HepG2 (cell line): ENCODE results near the gene HSFX1. TPM values are rescaled to one million over a fixed set of nuclear protein-coding genes. Genes with fewer than 3 reads are reported as not detected.
"Not testable (repeated sequence)": the region's sequence is repeated elsewhere in the genome, so short reads cannot be mapped to it uniquely, and the experiment has no call there.

ENCODE experiments used
- ATAC-seq: fragments of 200-7000 bp; cut with Tn5 transposase; 3 replicates; pipeline ENCODE4 v1.9.1; 2020; ENCODE audit warnings: mild to moderate bottlenecking, moderate library complexity
- BruUV-seq: library from RNA; stranded (reverse); fragments of 400-500 nt; replicated peaks from 2 replicates; lab custom pipeline; 2021; lab: Mats Ljungman, UMichigan
- CTCF ChIA-PET: fragments of 300-600 bp; formaldehyde crosslinking; extraction: SDS; loops from one replicate; lab custom pipeline; 2021; ENCODE audit warnings: low total read pairs, inconsistent platforms, low intra/inter-chr PET ratio; lab: Yijun Ruan, JAX
- POLR2A ChIA-PET: fragments of 350-600 bp; sonication (Branson Sonifier 250); formaldehyde crosslinking; loops from one replicate; lab custom pipeline; 2020; ENCODE audit warnings: antibody characterized with exemption, inconsistent platforms; lab: Yijun Ruan, JAX
- DNase-seq: peaks from one replicate; pipeline ENCODE4 v3.0.0-alpha.2; 2015; ENCODE audit warnings: low spot score
- FAIRE-seq: peaks from 3 replicates; lab custom pipeline; 2011; peaks lifted over from hg19 to GRCh38; lab: Jason Lieb, UNC
- H2AFZ ChIP-seq: one replicate; pipeline ENCODE4 v1.6.1; 2011; ENCODE audit warnings: low read length, inconsistent platforms
- H3K27ac ChIP-seq: fragments of 300-600 bp; 3 replicates; pipeline ENCODE4 v1.8.0; 2011; ENCODE audit warnings: mixed run types, mild to moderate bottlenecking, mixed read lengths, low read length, inconsistent platforms; ENCODE audit not compliant: insufficient read depth; ENCODE audit errors: extremely low read length
- H3K27me3 ChIP-seq, 2 experiments: fragments of 200-600 bp in 1 of 2; 2 replicates in 1 of 2; 3 replicates in 1 of 2; pipeline versions ENCODE4 v1.6.0 to v1.8.0; 2011; ENCODE audit warnings: low read length in 2 of 2, mild to moderate bottlenecking in 2 of 2, moderate library complexity in 2 of 2, inconsistent platforms in 1 of 2; ENCODE audit not compliant: insufficient read depth in 2 of 2, control insufficient read depth in 1 of 2
- H3K36me3 ChIP-seq, 2 experiments: fragments of 200-600 bp in 1 of 2; replicated peaks in 1 of 2; 2 replicates in 1 of 2; 3 replicates in 1 of 2; pipeline versions ENCODE4 v1.5.1 to v1.8.0; 2011; ENCODE audit warnings: low read length in 2 of 2, inconsistent platforms in 1 of 2; ENCODE audit not compliant: insufficient read depth in 2 of 2, control insufficient read depth in 1 of 2
- H3K4me1 ChIP-seq: 2 replicates; pipeline ENCODE4 v1.5.1; 2012; ENCODE audit warnings: low read length, inconsistent platforms; ENCODE audit not compliant: insufficient read depth
- H3K4me2 ChIP-seq: 2 replicates; pipeline ENCODE4 v1.6.0; 2011; ENCODE audit warnings: low read depth, low read length, inconsistent platforms
- H3K4me3 ChIP-seq, 3 experiments: fragments of 200-600 bp in 1 of 3; sonication (generic), shearing (Covaris generic) in 1 of 3; replicated peaks in 1 of 3; 2 replicates each; pipeline ENCODE4 v1.5.1; 2011 to 2016; ENCODE audit warnings: low read length in 3 of 3, inconsistent platforms in 2 of 3, low read depth in 2 of 3, mild to moderate bottlenecking in 2 of 3, control low read depth in 1 of 3, mixed read lengths in 1 of 3; ENCODE audit not compliant: insufficient read depth in 1 of 3
- H3K79me2 ChIP-seq: one replicate; pipeline ENCODE4 v1.6.1; 2011; ENCODE audit warnings: low read length, inconsistent platforms; ENCODE audit not compliant: insufficient read depth
- H3K9ac ChIP-seq: 2 replicates; pipeline ENCODE4 v1.6.0; 2011; ENCODE audit warnings: mild to moderate bottlenecking, low read depth, low read length, inconsistent platforms; ENCODE audit not compliant: insufficient read depth
- H3K9me3 ChIP-seq: 2 replicates; pipeline ENCODE4 v1.5.1; 2012; ENCODE audit warnings: mild to moderate bottlenecking, low read length
- H4K20me1 ChIP-seq: 2 replicates; pipeline ENCODE4 v1.6.0; 2011; ENCODE audit warnings: inconsistent platforms, mild to moderate bottlenecking, low read length, moderate library complexity; ENCODE audit not compliant: insufficient read depth
- HMG20A ChIP-seq: IDR thresholded peaks from 2 replicates; pipeline ENCODE4 v1.6.1; 2016; ENCODE audit warnings: borderline replicate concordance
- RXRB ChIP-seq: IDR thresholded peaks from 2 replicates; pipeline ENCODE4 v1.6.1; 2016; ENCODE audit warnings: borderline replicate concordance, missing genetic modification reagents, missing compliant biosample characterization
- TSC22D2 ChIP-seq: sonication (generic); formaldehyde crosslinking; IDR thresholded peaks from 2 replicates; pipeline ENCODE4 v1.5.1; 2020; ENCODE audit warnings: missing genetic modification reagents, mild to moderate bottlenecking, borderline replicate concordance
- ZNF18 ChIP-seq: sonication (generic); formaldehyde crosslinking; IDR thresholded peaks from 2 replicates; pipeline ENCODE4 v1.8.0; 2022; ENCODE audit warnings: mild to moderate bottlenecking, missing genetic modification reagents; ENCODE audit not compliant: insufficient replicate concordance
- ZNF432 ChIP-seq: sonication (generic); formaldehyde crosslinking; IDR thresholded peaks from 2 replicates; pipeline ENCODE4 v1.5.0; 2020; ENCODE audit warnings: missing genetic modification reagents, mild to moderate bottlenecking, borderline replicate concordance
- ZNF512B ChIP-seq: sonication (generic); formaldehyde crosslinking; IDR thresholded peaks from 2 replicates; pipeline ENCODE4 v1.5.1; 2020; ENCODE audit warnings: missing genetic modification reagents, mild to moderate bottlenecking, borderline replicate concordance
- ZNF556 ChIP-seq: sonication (generic); formaldehyde crosslinking; IDR thresholded peaks from 2 replicates; pipeline ENCODE4 v1.4.0; 2020; ENCODE audit warnings: mild to moderate bottlenecking, missing genetic modification reagents, borderline replicate concordance
- WGBS: methylation state at CpG from one replicate; pipeline ENCODE4 v1.1.6; 2017; ENCODE audit warnings: low lambda C conversion rate; 5-methylcytosine and 5-hydroxymethylcytosine counted together
- in situ Hi-C: cut with HindIII; loops from 2 replicates; pipeline ENCODE4 v1.10.0; 2017; ENCODE audit warnings: low pct_unique_long_range_greater_than_20kb; ENCODE audit not compliant: extremely low pct_ligation_motif_present
- intact Hi-C: fragments of 100-400 bp; cut with micrococcal nuclease; formaldehyde crosslinking; loops from one replicate; pipeline ENCODE4 v1.10.0; 2022; ENCODE audit not compliant: unreplicated experiment
- polyA plus RNA-seq, 8 experiments: library from polyadenylated mRNA; depleted of rRNA in 3 of 8; stranded (reverse) in 7 of 8; unstranded in 1 of 8; fragments of >200 nt; fragmentation: Illumina TruSeq in 4 of 8; extraction: Trizol in 4 of 8; gene quantifications; 2 replicates each; pipeline versions ENCODE4 v1.2.1 to v1.2.3, GENCODE V29; 2011 to 2016; ENCODE audit warnings: low read depth in 4 of 8, missing spikeins in 1 of 8, mixed read lengths in 1 of 8; ENCODE audit not compliant: insufficient read depth in 1 of 8
- total RNA-seq, 5 experiments: library from RNA; depleted of rRNA; stranded (reverse); fragments of >200 nt; fragmentation: Illumina TruSeq; extraction: Trizol; gene quantifications; 2 replicates each; pipeline ENCODE4 v1.2.3, GENCODE V29; 2016; ENCODE audit warnings: low read depth in 1 of 5

HSFX1 gene
- total and polyA plus RNA-seq, 2 of the 13 experiments (the other 11 are each of a cell fraction or from before 2014, with no cell fraction given), result 0.08 to 0.09 TPM

- TF ChIP-seq ZNF512B (CRISPR knock-in tag) (no peak), RXRB (CRISPR knock-in tag) (no peak), ZNF556 (CRISPR knock-in tag) (no peak), ZNF432 (no peak), HMG20A (CRISPR knock-in tag) (no peak)
These were observed 16.4 kb upstream of the HSFX1 start (continued) for GRCh38 chrX:149757206-149758067.

GRCh38 chrX:149758068-149758714, 15.7 kb upstream of the HSFX1 start:
- Histone ChIP-seq H3K4me3 (no peak overlapping the region), H3K4me1 (no peaks in the 10 kb centered on the region), H4K20me1 (no peaks in the 10 kb centered on the region), H3K79me2 (no peaks in the 10 kb centered on the region), H3K9me3 (no peaks in the 10 kb centered on the region), H3K27me3 (no peaks in the 10 kb centered on the region; a peak in 1 of 5 replicates), H3K9ac (no peak overlapping the region), H3K27ac (no peak overlapping the region), H3K4me2 (no peak overlapping the region), H2AFZ (no peak overlapping the region), H3K36me3 (no peaks in the 10 kb centered on the region)
- POLR2A ChIA-PET, result no interaction called here
- BruUV-seq, result no TSS peak
- CTCF ChIA-PET, result no interaction called here
- FAIRE-seq, result no peak
- in situ Hi-C loops, result no loop called here
- no peak for DNase-seq
- intact Hi-C loops, result no loop called here
- ATAC-seq, result no peak
- WGBS, result no CpG with 5 or more reads among the region's 18 CpGs
- TF ChIP-seq TSC22D2 (CRISPR knock-in tag) (no peak), ZNF18 (CRISPR knock-in tag) (no peak)
- TF ChIP-seq, all 625 proteins: peak for 0

GRCh38 chrX:149758715-149759078, 15.2 kb upstream of the HSFX1 start:
- BruUV-seq, result not testable (repeated sequence)

More at GRCh38 chrX:149758715-149759078, 15.2 kb upstream of the HSFX1 start:
- H3K27ac ChIP-seq, H3K4me1 ChIP-seq, H3K9ac ChIP-seq, FAIRE-seq, in situ Hi-C loops, H3K4me3 ChIP-seq, DNase-seq, H3K27me3 ChIP-seq, H4K20me1 ChIP-seq, H2AFZ ChIP-seq, ATAC-seq, H3K4me2 ChIP-seq, intact Hi-C loops, POLR2A ChIA-PET, H3K9me3 ChIP-seq, H3K79me2 ChIP-seq, CTCF ChIA-PET, H3K36me3 ChIP-seq: not testable (repeated sequence)
- WGBS, result no CpG with 5 or more reads among the region's 17 CpGs
